H1 (cell line): ENCODE results near the gene CEACAM6. TPM values are rescaled to one million over a fixed set of nuclear protein-coding genes. Genes with fewer than 3 reads are reported as not detected.

ENCODE experiments used
- CBX5 ChIP-seq: fragments of 300-800, 300-1000 bp; sonication (generic); IDR thresholded peaks from 2 replicates; pipeline ENCODE4 v1.7.1; 2016; ENCODE audit warnings: antibody characterized with exemption, low read length, low read depth
- CBX8 ChIP-seq: fragments of 300-800, 300-1000 bp; sonication (generic); IDR thresholded peaks from 2 replicates; pipeline ENCODE4 v1.7.1; 2016; ENCODE audit warnings: low read depth, low read length, borderline replicate concordance
- CHD1 ChIP-seq: IDR thresholded peaks from 2 replicates; pipeline ENCODE4 v1.6.1; 2012; ENCODE audit warnings: low read depth, low read length, improper control_type of control experiment
- HDAC2 ChIP-seq, 2 experiments: fragments of 300-600 bp in 1 of 2; sonication (generic) in 1 of 2; IDR thresholded peaks; 2 replicates each; pipeline ENCODE4 v1.6.1; 2011 to 2012; ENCODE audit warnings: low read depth in 2 of 2, low read length in 2 of 2, mild to moderate bottlenecking in 2 of 2, moderate library complexity in 2 of 2, borderline replicate concordance in 1 of 2, inconsistent platforms in 1 of 2
- JUND ChIP-seq: IDR thresholded peaks from 2 replicates; pipeline ENCODE4 v1.6.1; 2011; ENCODE audit warnings: mild to moderate bottlenecking, improper control_type of control experiment, low read length
- POU5F1 ChIP-seq: IDR thresholded peaks from 2 replicates; pipeline ENCODE4 v1.6.1; 2011; ENCODE audit warnings: low read depth, mild to moderate bottlenecking, low read length, moderate library complexity
- SIN3A ChIP-seq, 2 experiments: IDR thresholded peaks in 1 of 2; conservative IDR thresholded peaks in 1 of 2; 2 replicates each; pipeline ENCODE4 v1.6.1; 2011 to 2012; ENCODE audit warnings: low read length in 2 of 2, improper control_type of control experiment in 1 of 2, low read depth in 1 of 2, mild to moderate bottlenecking in 1 of 2
- SRF ChIP-seq: IDR thresholded peaks from 2 replicates; pipeline ENCODE4 v1.6.1; 2011; ENCODE audit warnings: mild to moderate bottlenecking, low read depth, low read length, moderate library complexity
- polyA plus RNA-seq, 7 experiments: library from polyadenylated mRNA; depleted of rRNA in 3 of 7; stranded (reverse) in 5 of 7; unstranded in 2 of 7; fragments of >200 nt in 5 of 7; fragments of 200-250 nt in 2 of 7; gene quantifications; 1 replicate in 5 of 7; 2 replicates in 1 of 7; 4 replicates in 1 of 7; pipeline versions ENCODE4 v1.2.1 to v1.2.3, GENCODE V29; 2011 to 2013; ENCODE audit warnings: missing spikeins in 2 of 7, mixed read lengths in 2 of 7
- total RNA-seq: library from RNA; stranded (reverse); fragmentation: NEBNext Ultra II Directional; extraction: Animal tissue kit (Norgen Biotek cat#: 25700); gene quantifications from 2 replicates; pipeline ENCODE4 v1.2.1, GENCODE V29; 2021
- TF ChIP-seq, protein P1 (sequence below): fragments of 300-600 bp; sonication (generic); IDR thresholded peaks from 2 replicates; pipeline ENCODE4 v1.7.1; 2012; ENCODE audit warnings: low read length, moderate library complexity, mild to moderate bottlenecking, inconsistent platforms; ENCODE audit not compliant: insufficient replicate concordance

The CEACAM6 gene
- total and polyA plus RNA-seq, 2 of the 8 experiments (the other 6 are each of a cell fraction or from before 2014, with no cell fraction given), result not detected

DNA sequence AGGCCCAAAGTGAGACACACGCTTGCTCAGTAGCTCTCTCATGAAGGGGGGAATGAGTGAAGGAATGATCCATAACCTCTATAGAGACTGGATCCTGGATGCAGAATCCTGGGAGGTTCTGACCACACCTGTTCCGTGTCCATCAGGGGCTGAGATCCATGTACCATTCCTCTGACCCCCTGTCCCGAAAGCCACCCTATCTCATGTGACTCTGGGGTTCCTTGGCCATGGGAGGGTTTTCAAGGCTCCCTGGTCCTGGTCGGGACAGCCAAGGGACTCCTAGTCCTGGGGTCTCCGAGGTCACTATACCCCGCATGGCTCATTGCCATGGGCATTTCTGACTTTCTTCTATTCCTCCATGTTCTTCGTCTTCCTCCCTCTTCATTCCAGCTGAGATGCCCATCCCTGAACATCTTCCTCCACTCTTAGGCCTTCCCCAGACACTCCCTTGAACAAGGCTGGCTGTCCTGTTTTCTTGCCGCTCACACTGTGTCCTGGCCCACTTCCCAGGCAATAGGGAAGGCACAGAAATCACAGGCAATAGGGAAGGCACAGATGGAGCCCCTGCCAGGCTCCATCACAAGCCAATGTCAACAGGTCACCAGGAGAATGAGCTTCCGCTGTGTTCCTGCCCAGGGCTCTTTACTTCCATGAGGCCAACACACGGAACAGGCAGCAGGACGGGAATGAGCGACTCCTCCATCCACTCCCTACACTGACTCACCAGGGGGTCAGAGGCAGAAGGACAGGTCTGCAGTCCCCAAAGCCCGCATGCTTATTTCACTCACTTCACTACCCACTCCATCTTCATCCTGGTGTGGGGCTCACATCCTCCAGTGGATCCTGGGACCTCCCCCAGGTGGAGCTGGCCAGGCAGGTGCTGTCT, 43.7 kb upstream of the CEACAM6 start (continued):
- TF ChIP-seq, protein P1, sequence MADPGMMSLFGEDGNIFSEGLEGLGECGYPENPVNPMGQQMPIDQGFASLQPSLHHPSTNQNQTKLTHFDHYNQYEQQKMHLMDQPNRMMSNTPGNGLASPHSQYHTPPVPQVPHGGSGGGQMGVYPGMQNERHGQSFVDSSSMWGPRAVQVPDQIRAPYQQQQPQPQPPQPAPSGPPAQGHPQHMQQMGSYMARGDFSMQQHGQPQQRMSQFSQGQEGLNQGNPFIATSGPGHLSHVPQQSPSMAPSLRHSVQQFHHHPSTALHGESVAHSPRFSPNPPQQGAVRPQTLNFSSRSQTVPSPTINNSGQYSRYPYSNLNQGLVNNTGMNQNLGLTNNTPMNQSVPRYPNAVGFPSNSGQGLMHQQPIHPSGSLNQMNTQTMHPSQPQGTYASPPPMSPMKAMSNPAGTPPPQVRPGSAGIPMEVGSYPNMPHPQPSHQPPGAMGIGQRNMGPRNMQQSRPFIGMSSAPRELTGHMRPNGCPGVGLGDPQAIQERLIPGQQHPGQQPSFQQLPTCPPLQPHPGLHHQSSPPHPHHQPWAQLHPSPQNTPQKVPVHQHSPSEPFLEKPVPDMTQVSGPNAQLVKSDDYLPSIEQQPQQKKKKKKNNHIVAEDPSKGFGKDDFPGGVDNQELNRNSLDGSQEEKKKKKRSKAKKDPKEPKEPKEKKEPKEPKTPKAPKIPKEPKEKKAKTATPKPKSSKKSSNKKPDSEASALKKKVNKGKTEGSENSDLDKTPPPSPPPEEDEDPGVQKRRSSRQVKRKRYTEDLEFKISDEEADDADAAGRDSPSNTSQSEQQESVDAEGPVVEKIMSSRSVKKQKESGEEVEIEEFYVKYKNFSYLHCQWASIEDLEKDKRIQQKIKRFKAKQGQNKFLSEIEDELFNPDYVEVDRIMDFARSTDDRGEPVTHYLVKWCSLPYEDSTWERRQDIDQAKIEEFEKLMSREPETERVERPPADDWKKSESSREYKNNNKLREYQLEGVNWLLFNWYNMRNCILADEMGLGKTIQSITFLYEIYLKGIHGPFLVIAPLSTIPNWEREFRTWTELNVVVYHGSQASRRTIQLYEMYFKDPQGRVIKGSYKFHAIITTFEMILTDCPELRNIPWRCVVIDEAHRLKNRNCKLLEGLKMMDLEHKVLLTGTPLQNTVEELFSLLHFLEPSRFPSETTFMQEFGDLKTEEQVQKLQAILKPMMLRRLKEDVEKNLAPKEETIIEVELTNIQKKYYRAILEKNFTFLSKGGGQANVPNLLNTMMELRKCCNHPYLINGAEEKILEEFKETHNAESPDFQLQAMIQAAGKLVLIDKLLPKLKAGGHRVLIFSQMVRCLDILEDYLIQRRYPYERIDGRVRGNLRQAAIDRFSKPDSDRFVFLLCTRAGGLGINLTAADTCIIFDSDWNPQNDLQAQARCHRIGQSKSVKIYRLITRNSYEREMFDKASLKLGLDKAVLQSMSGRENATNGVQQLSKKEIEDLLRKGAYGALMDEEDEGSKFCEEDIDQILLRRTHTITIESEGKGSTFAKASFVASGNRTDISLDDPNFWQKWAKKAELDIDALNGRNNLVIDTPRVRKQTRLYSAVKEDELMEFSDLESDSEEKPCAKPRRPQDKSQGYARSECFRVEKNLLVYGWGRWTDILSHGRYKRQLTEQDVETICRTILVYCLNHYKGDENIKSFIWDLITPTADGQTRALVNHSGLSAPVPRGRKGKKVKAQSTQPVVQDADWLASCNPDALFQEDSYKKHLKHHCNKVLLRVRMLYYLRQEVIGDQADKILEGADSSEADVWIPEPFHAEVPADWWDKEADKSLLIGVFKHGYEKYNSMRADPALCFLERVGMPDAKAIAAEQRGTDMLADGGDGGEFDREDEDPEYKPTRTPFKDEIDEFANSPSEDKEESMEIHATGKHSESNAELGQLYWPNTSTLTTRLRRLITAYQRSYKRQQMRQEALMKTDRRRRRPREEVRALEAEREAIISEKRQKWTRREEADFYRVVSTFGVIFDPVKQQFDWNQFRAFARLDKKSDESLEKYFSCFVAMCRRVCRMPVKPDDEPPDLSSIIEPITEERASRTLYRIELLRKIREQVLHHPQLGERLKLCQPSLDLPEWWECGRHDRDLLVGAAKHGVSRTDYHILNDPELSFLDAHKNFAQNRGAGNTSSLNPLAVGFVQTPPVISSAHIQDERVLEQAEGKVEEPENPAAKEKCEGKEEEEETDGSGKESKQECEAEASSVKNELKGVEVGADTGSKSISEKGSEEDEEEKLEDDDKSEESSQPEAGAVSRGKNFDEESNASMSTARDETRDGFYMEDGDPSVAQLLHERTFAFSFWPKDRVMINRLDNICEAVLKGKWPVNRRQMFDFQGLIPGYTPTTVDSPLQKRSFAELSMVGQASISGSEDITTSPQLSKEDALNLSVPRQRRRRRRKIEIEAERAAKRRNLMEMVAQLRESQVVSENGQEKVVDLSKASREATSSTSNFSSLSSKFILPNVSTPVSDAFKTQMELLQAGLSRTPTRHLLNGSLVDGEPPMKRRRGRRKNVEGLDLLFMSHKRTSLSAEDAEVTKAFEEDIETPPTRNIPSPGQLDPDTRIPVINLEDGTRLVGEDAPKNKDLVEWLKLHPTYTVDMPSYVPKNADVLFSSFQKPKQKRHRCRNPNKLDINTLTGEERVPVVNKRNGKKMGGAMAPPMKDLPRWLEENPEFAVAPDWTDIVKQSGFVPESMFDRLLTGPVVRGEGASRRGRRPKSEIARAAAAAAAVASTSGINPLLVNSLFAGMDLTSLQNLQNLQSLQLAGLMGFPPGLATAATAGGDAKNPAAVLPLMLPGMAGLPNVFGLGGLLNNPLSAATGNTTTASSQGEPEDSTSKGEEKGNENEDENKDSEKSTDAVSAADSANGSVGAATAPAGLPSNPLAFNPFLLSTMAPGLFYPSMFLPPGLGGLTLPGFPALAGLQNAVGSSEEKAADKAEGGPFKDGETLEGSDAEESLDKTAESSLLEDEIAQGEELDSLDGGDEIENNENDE, result no peak
- TF ChIP-seq CHD1 (no peak), CBX5 (no peak), JUND (no peak), SIN3A (conservative IDR thresholded peaks at IDR 0.05 in 1 of 2, IDR thresholded peaks at IDR 0.05 in 1 of 2; ENCODE audit: low read depth in 1 of 2, low read length in 2 of 2) (no peak), POU5F1 (no peak), CBX8 (no peak), SRF (no peak), HDAC2 (IDR thresholded peaks at IDR 0.05; ENCODE audit: borderline replicate concordance in 1 of 2, low read depth in 2 of 2, low read length in 2 of 2) (no peak)
